Stimulated activated CD8-positive, alpha-beta memory T cell treated with anti-CD3 and anti-CD28 coated beads, Interleukin-2, amount 100 ng/mL, for 1 hour (primary cell): ENCODE results near the gene TSPAN5.
"Not testable (repeated sequence)": the region's sequence is repeated elsewhere in the genome, so short reads cannot be mapped to it uniquely, and the experiment has no call there.

Experiments used
- DNase-seq, 2 donors: peaks; one replicate each; pipeline ENCODE4 v3.0.0-alpha.2; 2020; ENCODE audit warnings: low read depth in 2 of 2

TSPAN5 gene

GRCh38 chr4:98461121-98461865, 197.1 kb downstream of the TSPAN5 start:
- DNase-seq: not testable (repeated sequence)

DNA sequence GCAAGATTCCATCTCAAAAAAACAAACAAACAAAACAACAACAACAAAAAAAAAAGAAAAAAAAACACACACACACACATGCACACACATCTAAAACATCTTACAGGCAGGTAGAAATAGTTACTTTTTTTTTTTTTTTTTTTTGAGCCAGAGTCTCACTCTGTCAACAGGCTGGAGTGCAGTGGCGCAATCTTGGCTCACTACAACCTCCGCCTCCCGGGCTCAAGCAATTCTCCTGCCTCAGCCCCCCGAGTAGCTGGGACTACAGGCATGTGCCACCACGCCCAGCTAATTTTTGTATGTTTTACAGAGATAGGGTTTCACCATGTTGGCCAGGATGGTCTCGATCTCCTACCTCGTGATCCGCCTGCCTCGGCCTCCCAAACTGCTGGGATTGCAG, 201.0 kb downstream of the TSPAN5 start:
- not testable (repeated sequence) for DNase-seq

DNA sequence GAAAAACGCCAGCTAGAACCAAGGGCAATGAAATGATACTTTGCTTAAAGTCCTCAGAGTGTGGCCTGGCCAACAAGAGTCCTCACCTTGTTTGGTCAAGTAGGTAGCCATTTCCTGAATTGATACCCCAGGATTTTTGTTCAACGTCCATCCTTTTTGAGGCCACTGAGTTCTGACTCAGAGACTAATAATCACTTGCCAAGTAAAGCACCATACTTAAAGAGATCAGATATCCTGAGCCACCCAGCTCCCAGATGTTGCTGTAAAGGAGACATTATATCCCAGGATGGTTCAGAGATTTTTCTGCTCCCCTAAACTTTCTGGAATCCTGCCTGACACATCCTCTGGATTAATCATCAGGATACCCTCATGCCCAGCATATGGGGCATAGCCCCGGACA, 206.3 kb downstream of the TSPAN5 start:
- DNase-seq: no peak

DNA sequence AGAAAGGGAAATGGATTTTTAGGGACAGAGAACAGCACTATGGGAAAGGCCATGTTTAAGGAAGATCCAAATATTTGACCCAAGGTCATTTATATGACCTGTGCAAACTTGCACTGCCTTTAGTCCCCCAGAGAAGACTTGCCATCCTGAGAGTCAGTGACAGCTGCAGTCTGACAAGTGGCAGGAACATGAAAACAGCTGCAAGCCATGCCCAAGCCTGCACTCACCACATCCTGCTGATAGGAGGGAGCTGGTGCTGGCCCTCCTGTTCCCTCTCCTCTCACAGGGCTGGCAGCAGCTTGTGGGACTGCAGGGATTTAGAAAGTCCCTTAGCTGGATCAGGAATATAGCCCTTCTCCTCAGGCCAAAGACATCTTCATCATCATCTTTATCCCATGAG, 209.5 kb downstream of the TSPAN5 start:
- no peak for DNase-seq

DNA sequence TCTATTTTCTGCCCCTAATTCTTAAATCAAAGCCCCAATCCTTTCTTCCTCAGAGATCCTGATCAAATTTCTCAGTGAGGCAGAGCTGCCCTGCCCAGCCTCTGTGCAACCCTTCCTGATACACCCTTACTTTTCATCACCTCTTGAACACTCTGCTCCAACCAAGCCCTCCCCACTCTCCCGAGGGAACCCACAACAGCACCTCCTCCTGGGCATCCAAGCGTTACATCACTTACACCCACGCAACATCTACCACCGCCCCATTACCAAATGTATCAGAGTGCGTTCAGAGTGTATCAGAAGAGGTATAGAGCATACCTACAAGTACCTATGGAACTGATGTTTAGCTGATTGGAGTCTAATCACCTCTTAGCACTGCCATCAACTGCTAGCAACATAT, 210.8 kb downstream of the TSPAN5 start:
- no peak for DNase-seq

DNA sequence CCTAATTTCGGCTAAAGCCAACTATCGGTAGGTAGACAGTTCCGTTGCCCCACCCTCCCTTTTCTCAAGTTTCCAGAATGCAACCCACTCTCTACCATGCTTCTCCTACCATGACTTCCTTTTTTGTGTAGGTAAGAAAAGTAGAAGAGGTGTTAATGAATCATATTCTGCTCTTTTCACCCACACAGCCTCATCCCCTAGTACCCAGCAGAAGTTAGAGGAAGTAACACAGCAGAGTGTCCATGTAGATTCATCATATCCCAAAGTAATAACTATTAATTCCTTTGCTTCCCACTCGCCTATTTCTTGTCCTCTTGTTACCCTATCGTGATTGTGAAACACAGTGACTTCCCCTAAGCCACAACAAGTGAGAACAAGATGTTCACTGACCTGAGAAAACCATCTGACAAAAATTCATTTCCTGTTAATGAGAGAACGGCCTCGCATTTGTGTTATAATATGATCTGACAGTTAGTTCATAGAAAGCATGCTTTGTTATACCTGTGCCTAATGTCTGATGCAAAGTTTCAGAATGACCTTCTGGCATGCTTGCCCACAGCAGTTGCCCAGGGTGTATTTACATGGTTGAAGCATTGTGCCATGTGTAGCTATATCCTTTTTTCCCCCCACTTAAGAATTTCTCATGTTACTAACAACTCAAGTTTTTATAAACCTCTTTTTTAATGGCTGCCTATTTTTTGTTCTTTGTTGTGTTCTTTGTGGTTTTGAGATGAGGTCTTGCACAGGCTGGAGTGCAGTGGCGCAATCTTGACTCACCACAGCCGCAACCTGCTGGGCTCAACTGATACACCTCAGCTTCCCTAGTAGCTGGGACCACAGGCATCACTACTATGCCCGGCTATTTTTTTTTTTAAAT, 211.7 kb downstream of the TSPAN5 start:
- DNase-seq: peak; percentile 24 to 33

GRCh38 chr4:98444371-98444770, 214.0 kb downstream of the TSPAN5 start:
- no peak for DNase-seq

DNA sequence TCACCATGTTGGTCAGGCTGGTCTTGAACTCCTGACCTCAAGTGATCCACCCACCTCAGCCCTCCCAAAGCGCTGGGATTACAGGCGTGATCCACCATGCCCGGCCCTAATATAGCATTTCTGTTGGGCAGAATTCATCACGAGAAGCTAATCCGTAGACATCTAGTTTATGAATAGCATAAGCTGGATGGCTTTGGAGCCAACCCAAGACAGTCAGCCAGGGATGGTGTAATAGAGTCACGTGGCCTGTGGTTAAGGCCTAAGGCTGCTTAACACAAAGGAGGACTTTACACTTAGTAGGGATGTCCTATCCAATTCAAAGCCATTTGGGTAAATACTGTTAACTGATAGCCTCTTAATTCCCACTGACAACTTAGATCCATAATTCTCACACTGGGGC, 223.6 kb downstream of the TSPAN5 start:
- no peak for DNase-seq

- DNase-seq: no peak
Measured at GRCh38 chr4:98433691-98434090, 224.7 kb downstream of the TSPAN5 start.

GRCh38 chr4:98430708-98431403, 227.6 kb downstream of the TSPAN5 start:
- DNase-seq: no peak

- no peak for DNase-seq
Measured at GRCh38 chr4:98423009-98423408, 235.4 kb downstream of the TSPAN5 start.

- no peak for DNase-seq
Measured at GRCh38 chr4:98421111-98421510, 237.3 kb downstream of the TSPAN5 start.
